ENCODE measurements around the gene LINC00237.

- TF ChIP-seq CTCF (IDR thresholded peaks at IDR 0.05; ENCODE audit: low read length) = no peak
- no peak for TF ChIP-seq EZH2 (optimal IDR thresholded peaks at IDR 0.05; ENCODE audit: low read depth, low read length)
Measured at GRCh38 chr20:21137078-21137477, 30.9 kb upstream of the LINC00237 start.

Measured in MM.1S (cell line).